Effector CD4-positive, alpha-beta T cell (primary cell): ENCODE data around the gene DOHH.
"Not testable (repeated sequence)": the region's sequence is repeated elsewhere in the genome, so short reads cannot be mapped to it uniquely, and the experiment has no call there.

Source experiments
- DNase-seq: peaks from one replicate; pipeline ENCODE4 v3.0.0-alpha.2; 2020

The DOHH gene

GRCh38 chr19:3456925-3457527, 43.4 kb downstream of the DOHH start:
- no peak for DNase-seq

- no peak for DNase-seq
Observed at GRCh38 chr19:3455960-3456601, 44.4 kb downstream of the DOHH start.

DNA sequence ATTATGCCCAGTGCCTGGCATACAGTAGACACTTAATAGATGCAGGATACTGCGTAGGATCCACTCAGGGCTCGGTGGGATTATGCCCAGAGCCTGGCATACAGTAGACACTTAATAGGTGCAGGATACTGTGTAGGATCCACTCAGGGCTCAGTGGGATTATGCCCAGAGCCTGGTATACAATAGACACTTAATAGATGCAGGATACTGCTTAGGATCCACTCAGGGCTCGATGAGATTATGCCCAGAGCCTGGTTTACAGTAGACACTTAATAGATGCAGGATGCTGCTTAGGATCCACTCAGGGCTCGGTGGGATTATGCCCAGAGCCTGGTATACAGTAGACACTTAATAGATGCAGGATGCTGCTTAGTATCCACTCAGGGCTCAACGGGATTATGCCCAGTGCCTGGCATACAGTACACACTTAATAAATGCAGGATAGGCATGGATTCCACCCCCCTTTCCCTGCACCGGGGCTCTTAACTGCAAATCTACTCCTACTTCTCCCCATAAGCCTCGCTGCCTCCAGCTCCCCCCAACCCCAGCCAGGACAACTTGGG, 45.0 kb downstream of the DOHH start:
- no peak for DNase-seq

DNA sequence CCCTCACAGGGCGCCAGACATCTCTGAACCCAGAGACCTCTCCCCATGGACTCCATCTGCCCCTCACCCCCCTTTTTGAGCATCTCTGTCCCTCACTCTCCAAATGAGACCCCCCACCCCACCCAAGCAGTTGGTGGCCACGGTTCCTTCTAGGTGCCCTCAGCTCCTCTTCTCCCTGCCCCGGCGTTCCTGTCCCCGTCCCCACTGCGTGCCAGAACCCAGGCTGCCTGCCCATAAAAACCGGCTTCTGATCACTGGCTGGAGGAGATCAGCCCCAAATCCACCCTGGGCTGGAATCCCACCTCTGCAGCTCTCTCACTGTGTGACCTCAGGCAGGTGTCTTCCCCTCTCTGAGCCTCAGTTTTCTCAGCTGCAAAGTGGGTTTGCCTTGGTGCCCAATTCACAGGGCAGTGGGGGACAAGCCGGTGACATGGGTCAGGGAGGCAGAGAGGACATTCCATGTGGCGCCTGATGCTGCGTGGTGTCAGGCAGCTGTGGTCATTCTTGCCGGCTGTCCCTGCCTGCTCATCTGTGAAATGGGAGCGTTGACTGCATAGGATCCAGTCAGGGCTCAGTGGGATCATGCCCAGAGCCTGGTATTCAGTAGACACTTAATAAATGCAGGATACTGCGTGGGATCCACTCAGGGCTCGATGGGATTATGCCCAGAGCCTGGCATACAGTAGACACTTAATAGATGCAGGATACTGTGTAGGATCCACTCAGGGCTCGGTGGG, 45.6 kb downstream of the DOHH start:
- no peak for DNase-seq

DNA sequence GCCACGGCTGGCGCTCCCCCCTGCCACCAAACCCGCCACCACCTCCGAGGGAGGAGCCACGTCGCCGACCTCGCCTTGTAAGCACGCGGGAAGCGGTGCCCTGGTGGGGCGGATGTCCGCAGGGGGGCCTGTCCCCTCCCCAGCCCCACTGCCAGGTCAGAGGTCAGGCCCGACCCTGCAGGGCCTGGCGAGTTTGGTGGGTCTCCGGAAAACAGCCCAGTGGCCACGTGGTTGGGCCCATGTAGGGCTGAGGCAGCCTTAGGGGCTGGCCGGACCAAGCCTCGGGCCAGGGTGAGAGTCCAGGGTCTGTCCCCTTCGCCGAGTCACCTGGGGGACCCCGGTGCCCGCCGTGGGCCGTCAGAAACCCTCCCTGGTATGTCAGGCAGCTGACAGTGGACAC, 46.6 kb downstream of the DOHH start:
- DNase-seq: no peak

DNA sequence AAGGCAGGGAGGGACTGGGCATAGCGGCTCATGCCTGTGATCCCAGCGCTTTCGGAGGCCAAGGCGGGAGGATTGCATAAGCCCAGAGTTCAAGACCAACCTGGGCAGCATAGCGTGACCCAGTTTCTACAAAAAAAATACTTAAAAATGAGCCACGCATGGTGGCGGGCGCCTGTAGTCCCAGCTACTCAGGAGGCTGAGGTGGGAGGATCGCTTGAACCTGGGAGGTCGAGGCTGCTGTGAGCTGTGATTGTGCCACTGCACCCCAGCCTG, 47.6 kb downstream of the DOHH start:
- DNase-seq: not testable (repeated sequence)

DNA sequence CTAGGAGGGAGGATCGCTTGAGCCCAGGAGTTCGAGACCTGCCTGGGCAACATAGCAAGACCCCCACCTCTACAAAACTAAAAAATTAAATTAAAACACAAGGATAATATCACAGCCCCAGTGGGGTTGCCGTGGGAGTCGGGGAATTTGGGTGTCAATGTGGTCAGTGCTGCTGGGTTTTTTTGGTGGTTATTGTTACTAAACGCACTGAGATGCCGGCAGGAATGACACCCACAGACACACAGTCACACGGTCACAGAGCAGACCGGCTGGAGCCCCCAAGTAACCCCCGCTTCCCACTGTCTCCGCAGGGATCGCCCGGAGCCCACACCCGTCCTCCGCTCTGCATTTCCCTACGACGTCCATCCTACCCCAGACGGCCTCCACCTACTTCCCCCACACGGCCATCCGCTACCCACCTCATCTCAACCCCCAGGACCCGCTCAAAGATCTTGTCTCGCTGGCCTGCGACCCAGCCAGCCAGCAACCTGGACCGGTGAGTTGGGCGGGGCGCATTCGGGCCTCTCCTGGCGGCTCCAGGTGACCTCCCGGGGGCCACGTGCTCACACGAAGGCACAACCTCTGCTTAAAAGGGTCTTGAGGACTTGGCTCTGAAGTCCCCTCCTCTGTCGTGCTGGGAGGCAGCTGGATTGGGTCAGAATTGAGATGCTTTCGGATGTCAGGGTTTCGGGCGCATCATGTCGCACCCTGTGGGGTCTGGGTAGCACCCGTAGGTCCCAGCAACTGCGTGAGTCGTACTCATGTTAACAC, 48.1 kb downstream of the DOHH start:
- DNase-seq: no peak

DNA sequence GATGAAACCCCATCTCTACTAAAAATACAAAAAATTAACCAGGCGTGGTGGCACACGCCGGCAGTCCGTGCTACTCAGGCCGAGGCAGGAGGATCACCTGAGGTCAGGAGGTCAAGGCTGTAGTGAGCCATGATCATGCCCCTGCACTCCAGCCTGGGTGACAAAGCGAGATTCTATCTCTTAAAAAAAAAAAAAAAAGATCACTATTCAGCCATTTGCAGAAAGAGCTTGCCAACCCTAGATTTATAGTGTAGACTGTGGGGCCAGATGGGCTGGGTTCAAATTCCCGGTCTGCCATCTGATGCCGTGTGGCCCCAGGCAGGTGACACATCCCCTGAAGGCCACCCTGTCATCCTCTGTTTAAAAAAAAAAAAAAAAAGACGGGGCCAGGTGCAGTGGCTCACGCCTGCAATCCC, 49.0 kb downstream of the DOHH start:
- DNase-seq: no peak

GRCh38 chr19:3450796-3451411, 49.6 kb downstream of the DOHH start:
- DNase-seq: no peak

GRCh38 chr19:3448616-3449334, 51.7 kb downstream of the DOHH start:
- DNase-seq: no peak

GRCh38 chr19:3446657-3447056, 53.8 kb downstream of the DOHH start:
- DNase-seq: not testable (repeated sequence)

DNA sequence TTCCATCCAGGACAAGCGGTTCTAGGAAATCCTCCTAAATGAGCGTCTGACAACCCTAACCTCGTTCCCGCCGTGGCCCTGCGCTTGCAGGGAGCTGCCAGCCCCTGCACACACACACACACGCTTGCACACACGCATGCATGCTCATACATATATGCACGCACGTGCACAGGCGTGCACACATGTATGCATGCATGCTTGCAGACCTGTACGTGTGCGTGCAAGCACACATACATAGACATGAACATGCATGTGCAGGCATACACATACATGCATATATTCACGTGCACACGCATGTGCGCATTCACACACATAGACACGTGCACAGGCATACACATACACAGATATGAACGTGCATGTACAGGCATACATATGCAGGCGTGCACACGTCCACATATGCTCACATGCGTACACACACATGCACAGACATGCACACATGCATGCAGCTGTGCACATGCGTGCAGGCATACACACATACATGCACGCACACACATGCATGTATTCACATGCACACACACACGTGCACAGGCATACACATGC, 55.7 kb downstream of the DOHH start:
- no peak for DNase-seq

DNA sequence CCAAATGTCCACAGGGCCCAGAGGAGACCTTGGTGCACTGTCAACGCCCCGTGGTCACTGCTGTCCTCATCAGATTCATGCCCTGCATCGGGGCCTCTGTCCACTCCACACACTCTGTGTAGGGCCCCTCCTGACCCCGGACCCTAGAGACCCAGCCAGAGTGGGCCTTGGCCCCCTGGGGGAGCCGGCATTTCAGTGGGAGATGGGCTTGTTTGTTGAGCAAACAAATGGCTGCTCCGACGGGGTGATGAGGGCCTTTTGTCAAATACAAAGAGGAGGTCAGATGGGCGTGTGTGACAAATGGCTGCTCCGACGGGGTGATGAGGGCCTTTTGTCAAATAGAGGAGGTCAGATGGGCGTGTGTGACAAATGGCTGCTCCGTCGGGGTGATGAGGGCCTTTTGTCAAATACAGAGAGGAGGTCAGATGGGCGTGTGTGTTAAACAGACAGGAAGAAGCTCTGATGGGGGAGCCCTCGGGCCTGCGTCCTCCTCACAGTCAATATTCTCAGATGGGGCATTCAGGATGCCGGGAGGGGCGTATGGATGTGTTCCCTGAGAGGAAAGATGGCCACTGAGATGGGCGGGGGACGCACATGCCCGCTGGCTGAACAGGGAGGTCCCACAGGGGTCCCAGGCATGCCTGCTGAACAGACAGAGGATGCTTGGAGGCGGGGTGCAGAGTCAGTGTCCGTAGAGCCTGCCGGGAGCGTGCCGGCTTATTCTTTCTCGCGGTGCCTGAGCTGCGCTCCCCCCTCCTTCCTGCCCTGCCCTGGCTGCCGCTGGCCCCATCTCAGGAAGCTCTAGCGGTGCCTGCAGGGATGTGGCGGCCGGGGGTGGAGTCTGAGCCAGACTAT, 56.4 kb downstream of the DOHH start:
- DNase-seq: no peak

DNA sequence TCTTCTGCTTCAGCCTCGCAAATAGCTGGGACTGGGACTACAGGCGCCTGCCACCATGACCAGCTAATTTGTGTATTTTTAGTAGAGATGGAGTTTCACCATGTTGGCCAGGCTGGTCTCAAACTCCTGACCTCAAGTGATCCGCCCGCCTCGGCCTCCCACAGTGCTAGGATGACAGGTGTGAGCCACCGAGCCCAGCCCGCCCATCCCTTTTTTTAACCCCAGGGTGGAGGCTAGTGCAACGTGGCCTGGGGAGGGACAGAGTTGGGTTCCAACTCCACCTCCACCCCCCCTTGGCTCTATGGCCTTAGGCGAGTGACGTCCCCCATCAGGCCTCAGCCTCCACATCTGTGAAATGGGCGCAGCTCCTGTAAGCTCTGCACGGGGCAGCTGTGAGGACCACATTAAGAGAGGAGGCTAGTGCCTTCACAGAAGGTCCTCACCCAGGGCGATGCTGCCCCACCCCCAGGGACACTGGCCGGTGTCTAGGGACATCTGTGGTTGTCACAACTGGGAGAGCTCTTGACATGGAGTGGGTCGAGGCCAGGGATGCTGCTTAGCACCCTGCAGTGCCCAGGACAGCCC, 57.9 kb downstream of the DOHH start:
- DNase-seq: no peak

GRCh38 chr19:3441986-3442329, 58.5 kb downstream of the DOHH start:
- DNase-seq: no peak

DNA sequence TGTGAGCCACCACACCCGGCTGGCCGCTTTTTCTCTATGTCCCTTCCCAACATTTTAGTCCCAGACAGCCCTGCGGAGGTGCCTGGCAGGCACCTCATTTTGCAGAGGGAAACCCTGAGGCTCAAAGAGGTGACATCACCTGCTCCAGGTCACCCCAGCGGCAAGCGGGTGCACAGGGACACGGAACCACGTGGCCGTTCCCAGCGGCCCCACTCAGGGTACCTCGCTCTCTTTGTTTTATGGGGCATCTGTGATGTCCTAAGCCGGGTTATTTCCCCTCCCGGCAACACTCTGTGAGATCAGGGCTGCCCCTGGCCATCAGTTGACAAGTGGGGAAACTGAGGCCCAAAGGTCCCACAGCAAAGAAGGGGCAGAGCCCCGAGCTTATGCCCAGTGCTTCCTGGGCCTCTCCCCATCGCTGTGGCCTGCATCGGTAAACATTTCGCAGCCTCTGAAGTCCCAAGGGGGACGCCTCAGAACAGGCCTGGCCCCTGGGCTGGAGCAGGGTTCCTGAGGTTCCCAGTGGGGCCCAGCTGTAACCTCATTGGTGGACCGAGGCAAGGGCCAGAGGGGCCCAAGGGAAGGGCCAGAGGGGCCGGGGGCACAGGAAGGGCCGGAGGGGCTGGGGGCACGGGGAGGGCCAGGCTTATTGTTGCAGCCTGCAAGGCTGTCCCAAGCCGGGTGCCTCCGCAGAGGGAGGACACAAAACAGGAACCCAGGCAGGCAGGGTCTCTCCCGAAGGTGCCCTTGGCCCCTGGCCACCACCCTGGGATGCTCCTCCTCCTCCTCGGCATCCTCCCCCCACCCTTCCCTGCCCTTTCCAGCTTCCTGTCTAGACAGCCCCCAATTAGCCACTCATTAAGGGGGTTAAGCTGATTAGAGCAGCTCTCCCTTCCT, 59.1 kb downstream of the DOHH start:
- no peak for DNase-seq
